ENCODE measurements around the gene NBEA.

DNA sequence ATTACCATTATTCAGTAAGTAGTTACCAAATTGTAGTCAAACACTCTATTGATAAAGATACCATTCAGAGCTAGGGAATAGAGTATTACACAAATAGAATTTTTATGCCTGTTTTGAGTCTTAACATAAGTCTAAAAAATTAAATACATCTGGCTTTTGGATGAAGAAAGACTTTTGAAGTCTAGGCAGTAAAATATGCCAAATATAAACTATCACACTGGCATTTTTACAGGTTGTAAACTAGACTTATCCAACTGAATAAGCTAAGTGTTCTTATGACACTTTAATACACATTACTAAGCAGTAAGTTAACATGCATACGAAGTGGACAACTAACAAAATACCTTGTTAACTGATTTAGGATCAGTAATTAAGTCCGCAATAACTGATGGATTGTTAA lies 425.5 kb downstream of the NBEA start:
- TF ChIP-seq POLR2AphosphoS5 (IDR thresholded peaks at IDR 0.05; ENCODE audit: low read depth, low read length) (no peak), CTCF (IDR thresholded peaks at IDR 0.05) (no peak), REST (IDR thresholded peaks at IDR 0.05; ENCODE audit: insufficient read depth in 1 of 2, low read depth in 2 of 2, low read length in 1 of 2) (no peak), SIN3A (IDR thresholded peaks at IDR 0.05; ENCODE audit: borderline replicate concordance, insufficient read depth, low read depth, low read length) (no peak), TCF7L2 (IDR thresholded peaks at IDR 0.05; ENCODE audit: low read depth, low read length) (no peak)
